NT2/D1 (cell line): ENCODE data around the gene RAVER1.

Experiments used
- SUZ12 ChIP-seq: IDR thresholded peaks from 2 replicates; pipeline ENCODE4 v1.6.1; 2011; ENCODE audit not compliant: insufficient read length, insufficient read depth; ENCODE audit errors: extremely low read depth
- YY1 ChIP-seq: IDR thresholded peaks from 2 replicates; pipeline ENCODE4 v1.6.1; 2011; ENCODE audit not compliant: insufficient read length, insufficient read depth
- ZNF274 ChIP-seq: IDR thresholded peaks from 2 replicates; pipeline ENCODE4 v1.6.1; 2011; ENCODE audit warnings: mild to moderate bottlenecking, low read depth, low read length

- TF ChIP-seq ZNF274 (no peak), YY1 (no peak), SUZ12 (no peak)
These were observed 37.3 kb downstream of the RAVER1 start for GRCh38 chr19:10295847-10296591.
